GM19372 (cell line): ENCODE measurements around the gene CPEB1.
A peak's percentile ranks its signal among the peaks of the same experiment; 100 is the strongest.
"Not testable (repeated sequence)": the region's sequence is repeated elsewhere in the genome, so short reads cannot be mapped to it uniquely, and the experiment has no call there.

Source experiments
- ATAC-seq: cut with Tn5 transposase; IDR thresholded peaks from one replicate; pipeline ENCODE4 v1.9.1; 2021; ENCODE audit warnings: mild to moderate bottlenecking, low read depth, moderate library complexity; ENCODE audit not compliant: unreplicated experiment

CPEB1 gene

DNA sequence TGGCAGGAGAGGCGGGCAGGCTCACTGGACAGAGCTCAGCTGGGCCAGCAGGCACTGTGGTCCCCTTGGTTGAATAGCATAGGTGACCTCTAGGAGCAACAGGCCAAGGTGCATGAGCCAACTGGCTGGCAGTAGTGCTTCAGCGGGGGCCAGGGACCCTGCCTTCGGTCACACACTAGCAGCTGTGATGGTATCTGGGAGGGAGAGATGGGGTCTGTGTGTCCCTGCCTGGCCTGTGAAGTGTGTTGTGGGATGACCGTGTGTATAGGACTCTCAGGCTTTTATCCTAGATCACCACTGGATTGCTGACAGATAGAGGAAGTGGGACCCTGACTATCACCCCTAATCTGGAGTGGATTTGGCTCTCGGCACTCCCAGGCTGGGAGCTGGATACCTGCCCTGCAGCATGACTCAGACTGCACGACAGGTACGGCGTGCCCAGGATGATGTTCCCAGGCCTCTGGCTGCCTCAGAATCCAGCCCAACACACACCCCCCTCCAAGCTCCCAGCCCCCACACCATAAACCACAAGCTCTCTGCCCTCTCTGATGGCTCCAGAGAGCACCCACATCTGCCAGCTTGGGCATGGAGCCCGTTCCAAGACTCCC is 114.7 kb downstream of the CPEB1 start:
- no peak for ATAC-seq

GRCh38 chr15:82531496-82532382 is 115.4 kb downstream of the CPEB1 start:
- ATAC-seq = no peak

DNA sequence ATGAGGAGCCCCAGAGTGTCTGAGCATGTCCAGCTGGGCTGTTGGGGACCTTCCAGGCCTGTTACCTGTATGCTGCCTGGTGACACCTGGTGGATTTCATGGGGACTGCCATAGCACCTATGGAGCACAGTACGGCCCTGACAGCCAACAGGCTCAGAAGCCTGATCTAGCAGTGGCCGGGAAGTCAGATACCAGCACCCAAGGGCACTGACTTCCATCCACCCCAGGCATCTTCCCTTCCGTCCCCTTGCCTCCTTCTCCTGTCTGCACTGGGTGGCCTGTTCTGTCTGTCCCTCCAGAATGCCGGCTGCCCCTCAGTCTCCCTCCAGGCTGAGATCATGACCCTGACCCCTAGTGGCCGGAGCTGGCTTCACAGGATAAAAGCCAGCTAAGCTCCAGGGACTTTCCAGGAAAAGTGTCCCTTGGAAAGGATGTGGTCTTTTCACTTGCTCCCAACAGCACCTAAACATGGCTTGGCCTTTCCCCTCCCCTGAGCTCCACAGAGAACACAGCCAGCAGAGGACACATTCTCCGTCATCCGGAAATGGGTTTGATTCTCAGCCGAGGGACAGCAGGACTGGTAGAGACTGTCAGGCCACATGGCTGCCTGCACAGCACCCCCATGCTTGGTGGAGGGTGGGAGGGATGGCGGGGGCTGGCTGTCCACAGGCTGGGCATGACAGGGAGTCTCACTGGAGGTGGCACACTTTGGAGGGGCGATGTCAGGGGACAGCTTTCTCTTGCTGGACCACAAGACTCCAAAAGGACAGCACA is 116.4 kb downstream of the CPEB1 start:
- peak; percentile 87 for ATAC-seq

- ATAC-seq = no peak
These were observed 117.2 kb downstream of the CPEB1 start for GRCh38 chr15:82530006-82530405.

DNA sequence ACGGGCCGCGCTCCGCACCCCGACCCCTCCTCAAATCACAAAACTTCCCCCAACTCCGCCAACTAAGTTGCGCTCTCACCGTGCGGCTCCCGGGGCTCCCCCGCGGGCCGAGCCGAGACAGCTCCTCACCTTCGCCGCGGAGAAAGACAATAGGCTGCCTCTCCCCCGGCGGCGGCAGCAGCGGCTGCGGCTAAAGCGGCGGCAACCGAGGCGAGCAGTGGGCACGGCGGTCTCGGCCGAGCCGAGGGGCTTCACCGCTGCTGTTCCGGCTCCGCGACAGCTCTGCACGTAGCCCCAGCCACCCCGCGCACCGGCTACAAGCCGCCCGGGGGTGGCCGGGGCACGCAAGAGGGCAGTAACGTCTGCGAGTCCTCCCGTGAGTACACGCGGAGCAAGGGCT is 133.6 kb downstream of the CPEB1 start:
- ATAC-seq = not testable (repeated sequence)

- ATAC-seq = not testable (repeated sequence)
These were observed 139.5 kb downstream of the CPEB1 start for GRCh38 chr15:82507693-82508092.

- not testable (repeated sequence) for ATAC-seq
These were observed 140.1 kb downstream of the CPEB1 start for GRCh38 chr15:82507087-82507486.

- ATAC-seq = not testable (repeated sequence)
These were observed 141.3 kb downstream of the CPEB1 start for GRCh38 chr15:82505842-82506241.

DNA sequence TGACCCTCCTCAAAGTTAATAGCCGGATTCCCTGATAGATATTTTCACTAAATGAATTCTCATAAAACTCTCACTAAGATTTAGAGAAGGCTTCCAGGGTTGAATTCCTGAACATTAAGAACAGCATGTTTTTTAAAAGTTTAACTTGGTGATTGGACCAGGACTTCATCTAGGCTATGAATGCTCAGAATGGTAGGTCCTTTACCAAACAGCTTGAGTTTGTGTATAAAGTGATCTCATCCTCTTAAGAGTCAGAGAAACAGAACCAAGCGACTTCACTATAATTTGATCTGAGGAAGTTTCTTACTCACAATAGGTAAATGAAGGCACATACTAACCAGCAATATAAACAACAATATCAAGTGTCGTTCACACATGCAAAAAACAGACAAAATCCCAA is 143.1 kb downstream of the CPEB1 start:
- not testable (repeated sequence) for ATAC-seq

GRCh38 chr15:82502700-82503339 is 144.3 kb downstream of the CPEB1 start:
- ATAC-seq = not testable (repeated sequence)

- ATAC-seq = not testable (repeated sequence)
These were observed 146.4 kb downstream of the CPEB1 start for GRCh38 chr15:82500772-82501171.

DNA sequence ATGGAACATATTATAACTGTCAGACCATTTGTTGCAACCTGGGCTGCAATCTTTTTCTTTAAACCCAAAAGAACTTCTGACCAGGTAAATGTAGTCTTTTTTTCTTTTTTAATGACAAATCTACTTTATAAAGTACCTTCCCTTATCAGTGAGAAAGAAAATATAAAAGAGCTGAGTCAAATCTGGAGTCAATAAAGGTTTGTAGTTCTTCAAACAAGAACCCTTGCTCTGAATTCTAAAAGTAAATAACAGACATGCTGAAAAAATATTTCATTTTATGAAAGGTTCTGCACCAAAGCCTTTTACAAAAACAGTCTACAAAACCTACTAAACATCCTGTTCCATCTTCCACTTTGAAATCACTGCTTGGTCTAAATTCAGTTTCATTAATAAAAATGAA is 149.2 kb downstream of the CPEB1 start:
- not testable (repeated sequence) for ATAC-seq
